Peyer's patch (tissue), 4 donors: ENCODE results near the gene HBD.

ENCODE experiments used
- POLR2A ChIP-seq, 2 donors: fragments of 450-650 bp; IDR thresholded peaks; one replicate each; pipeline ENCODE4 v1.5.1; 2017; ENCODE audit warnings: antibody characterized with exemption in 2 of 2, mild to moderate bottlenecking in 2 of 2, moderate library complexity in 2 of 2
- TF ChIP-seq, protein P1 (sequence below), 6 experiments: fragments of 450-650 bp in 4 of 6; fragments of 200-600 bp in 2 of 6; sonication (generic) in 1 of 6; IDR thresholded peaks; one replicate each; pipeline ENCODE4 v1.5.1; 2017 to 2019; ENCODE audit warnings: antibody characterized with exemption in 6 of 6, mild to moderate bottlenecking in 3 of 6, moderate library complexity in 1 of 6

DNA sequence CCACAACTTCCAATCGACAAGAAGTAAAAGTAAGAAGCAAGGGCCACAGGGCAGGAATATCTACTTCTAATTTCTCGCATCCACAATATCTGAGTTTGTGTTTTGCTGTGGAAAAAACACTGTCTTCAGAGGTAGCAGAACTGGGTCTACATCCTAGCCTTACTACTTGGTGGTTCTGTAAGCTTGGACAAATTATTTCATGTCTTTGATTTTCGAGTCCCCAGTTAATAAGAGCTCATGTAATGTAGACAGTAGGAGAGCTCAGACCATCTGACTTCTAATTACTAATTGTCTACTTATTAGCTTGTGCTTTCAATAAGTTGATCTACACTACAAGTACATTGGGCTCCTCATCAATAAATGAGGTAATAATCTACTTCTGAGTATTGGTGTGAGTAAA, 48.8 kb upstream of the HBD start:
- TF ChIP-seq, protein P1, sequence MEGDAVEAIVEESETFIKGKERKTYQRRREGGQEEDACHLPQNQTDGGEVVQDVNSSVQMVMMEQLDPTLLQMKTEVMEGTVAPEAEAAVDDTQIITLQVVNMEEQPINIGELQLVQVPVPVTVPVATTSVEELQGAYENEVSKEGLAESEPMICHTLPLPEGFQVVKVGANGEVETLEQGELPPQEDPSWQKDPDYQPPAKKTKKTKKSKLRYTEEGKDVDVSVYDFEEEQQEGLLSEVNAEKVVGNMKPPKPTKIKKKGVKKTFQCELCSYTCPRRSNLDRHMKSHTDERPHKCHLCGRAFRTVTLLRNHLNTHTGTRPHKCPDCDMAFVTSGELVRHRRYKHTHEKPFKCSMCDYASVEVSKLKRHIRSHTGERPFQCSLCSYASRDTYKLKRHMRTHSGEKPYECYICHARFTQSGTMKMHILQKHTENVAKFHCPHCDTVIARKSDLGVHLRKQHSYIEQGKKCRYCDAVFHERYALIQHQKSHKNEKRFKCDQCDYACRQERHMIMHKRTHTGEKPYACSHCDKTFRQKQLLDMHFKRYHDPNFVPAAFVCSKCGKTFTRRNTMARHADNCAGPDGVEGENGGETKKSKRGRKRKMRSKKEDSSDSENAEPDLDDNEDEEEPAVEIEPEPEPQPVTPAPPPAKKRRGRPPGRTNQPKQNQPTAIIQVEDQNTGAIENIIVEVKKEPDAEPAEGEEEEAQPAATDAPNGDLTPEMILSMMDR (IDR thresholded peaks at IDR 0.05), result no peak
- no peak for TF ChIP-seq POLR2A (IDR thresholded peaks at IDR 0.05)
